Astrocyte of the hippocampus (primary cell): Measurements from ENCODE around the gene RDH12.
"Not testable (repeated sequence)": the region's sequence is repeated elsewhere in the genome, so short reads cannot be mapped to it uniquely, and the experiment has no call there.

Source experiments
- DNase-seq: peaks from one replicate; pipeline ENCODE4 v3.0.0; 2011; ENCODE audit warnings: low read depth, low spot score

RDH12 gene

DNA sequence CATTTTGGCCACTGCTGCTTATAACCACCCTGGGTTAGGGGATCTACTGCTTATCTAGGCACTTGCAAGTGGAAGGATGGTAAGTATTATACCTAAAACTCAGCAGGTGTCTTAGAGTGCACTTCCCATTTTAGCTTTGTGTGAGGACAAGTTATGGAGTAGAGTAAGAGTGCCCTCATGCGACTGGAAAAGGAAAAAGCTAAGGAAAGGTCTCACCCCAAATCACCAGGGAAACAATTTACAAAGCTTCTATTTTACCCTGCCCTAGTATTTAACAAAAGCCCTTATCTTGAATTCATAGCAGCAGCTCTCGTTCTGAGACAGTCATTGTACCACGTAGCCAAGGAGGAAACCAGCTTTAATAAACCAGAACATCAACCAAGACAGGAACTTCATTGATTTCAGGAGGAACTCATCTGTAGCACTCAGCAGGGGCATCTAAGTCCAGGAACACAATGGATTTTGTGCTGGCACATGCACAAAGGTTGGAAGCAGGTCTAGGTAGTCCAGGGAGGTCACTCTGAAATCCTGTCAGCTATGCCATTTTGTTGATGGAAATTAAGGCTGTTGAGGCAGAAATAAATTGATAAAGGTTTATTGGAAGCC is 2.9 kb downstream of the RDH12 start:
- peak; percentile 69 for DNase-seq

DNA sequence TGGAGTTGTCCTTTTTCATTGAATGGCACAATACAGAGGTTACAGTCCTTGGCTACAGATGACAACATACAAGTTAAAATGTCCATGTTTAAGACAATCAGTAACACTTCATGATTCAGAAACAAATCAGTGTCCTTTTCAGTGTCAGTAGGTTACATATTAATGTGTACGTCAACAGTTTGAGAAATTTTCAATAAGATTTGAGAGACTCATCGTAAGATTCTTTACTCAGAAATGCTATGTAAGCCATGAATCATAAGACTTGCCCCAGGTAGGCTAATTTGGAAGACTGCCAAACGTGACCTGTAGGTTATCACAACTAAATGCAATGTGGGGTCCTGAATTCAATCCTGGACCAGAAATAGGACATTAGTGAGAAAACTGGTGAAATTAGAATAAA is 3.5 kb downstream of the RDH12 start:
- no peak for DNase-seq

DNA sequence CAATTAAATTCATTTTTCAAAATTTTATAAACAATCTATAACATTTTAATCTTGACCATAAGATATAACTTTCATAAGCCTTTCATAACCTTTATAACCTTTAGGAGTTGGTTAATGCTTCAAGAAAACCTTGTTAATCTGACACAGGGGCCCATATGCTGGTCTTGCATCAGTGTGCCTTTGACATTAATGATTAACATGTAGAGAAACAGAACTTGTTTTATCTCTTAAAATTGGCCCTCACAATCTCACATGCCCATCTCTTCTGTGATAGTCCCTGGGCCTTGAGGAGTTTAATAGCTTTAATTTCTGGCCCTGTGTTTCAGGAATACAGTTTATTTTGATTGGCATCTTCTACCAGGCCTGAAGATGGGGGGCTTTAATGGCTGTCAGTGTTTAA is 7.7 kb downstream of the RDH12 start:
- DNase-seq, result not testable (repeated sequence)

DNA sequence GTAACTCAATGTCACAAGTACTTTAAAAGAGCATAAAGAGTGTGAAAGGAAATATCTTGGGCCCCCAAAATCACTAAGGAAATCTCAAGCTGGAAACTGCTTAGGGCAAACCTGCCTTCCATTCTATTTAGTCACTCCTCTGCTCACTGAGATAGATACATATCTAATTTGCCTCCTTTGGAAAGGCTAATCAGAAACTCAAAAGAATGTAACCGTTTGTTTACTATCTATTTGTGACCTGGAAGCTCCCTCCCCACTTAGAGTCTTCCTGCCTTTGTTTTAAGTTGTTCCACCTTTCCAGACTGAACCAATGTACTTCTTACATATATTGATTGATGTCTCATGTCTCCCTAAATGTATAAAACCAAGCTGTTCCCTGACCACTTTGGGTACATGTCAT is 8.1 kb downstream of the RDH12 start:
- DNase-seq, result not testable (repeated sequence)

DNA sequence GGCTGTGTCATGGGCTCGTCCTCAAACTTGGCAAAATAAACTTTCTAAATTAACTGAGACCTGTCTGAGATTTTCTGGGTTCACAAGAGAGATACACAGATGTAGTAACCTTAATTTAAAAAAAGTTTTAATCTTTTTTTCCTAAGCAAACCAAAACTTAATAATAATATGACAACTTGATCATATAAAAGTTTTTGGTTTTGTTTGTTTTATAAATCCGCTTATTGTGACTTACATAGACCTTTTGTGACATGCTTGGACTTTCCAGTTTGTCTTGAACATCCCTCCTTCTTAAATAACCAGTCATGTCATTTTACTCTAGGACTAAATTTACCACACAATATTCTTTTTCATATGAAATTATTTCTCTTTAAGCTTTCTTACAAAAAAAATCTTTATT is 8.5 kb downstream of the RDH12 start:
- DNase-seq, result no peak

DNA sequence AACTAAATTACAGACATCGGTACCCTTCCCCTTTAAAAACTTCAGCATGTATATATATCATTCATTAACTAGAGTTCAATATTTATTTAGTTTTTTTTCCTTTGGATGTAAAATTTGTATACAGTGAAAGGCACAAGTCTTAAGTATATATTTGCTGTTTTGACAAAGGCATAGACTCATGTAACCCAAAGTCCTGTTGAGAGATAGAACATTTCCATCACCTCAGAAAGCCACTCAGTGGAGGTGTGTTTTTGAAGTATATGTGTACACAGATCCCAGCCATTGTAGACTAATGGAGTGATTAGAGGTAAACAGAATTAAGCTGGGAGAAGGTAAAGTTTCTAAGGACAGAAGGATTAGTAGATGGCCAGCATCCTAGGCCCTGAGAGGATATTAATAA is 15.4 kb downstream of the RDH12 start:
- no peak for DNase-seq

DNA sequence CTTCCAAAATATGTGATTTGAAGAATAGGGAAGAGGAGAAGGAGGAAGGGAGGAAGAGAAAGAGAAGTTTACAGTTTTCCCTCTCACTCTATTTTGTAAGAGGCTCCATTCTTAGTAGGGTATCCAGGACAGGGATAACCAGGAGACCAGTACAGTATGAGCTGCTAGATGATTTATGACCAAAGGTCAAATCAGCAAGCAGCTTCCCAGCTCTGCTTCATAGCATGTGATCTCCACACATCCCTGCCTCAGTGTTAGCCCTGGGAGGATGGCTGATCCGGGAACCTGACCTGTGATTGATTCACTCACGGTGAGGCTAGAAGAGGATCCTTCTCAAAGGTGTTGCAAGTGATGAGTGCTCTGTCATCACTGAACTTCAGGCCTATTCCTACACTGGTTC is 16.6 kb downstream of the RDH12 start:
- DNase-seq, result no peak

DNA sequence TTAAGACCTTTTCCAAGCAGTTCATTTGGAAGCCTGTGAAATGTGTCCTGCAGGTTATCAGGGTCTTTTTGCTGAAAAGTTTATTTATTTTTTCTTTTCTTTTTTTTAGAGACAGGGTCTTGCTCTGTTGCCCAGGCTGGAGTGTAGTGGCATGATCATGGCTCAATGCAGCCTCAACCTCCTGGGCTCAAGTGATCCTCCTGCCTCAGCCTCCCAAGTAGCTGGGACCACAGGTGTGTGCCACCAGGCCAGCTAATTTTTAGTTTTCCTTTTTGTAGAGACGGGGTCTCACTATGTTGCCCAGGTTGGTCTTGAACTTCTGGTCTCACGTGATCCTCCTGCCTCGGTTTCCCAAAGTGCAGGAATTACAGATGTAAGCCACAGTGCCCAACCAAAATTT is 17.7 kb downstream of the RDH12 start:
- DNase-seq, result not testable (repeated sequence)

DNA sequence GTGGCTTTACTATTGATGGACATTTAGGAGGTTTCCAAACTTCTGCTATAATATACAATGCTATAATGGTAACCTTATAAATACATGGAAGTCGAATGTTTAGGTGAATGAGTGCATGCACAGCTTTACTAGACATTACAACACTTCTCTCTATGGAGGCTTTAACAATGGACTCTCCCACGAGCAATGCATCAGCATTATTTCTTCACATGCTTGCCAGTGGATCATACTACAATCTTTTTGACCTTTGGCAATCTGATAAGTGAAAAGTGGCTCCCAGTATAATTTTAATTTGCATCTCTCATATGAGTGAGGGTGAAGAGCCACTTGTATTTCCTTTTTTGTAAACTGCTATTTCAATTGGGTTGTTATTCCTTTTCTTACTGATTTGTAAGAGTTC is 18.2 kb downstream of the RDH12 start:
- DNase-seq, result no peak

DNA sequence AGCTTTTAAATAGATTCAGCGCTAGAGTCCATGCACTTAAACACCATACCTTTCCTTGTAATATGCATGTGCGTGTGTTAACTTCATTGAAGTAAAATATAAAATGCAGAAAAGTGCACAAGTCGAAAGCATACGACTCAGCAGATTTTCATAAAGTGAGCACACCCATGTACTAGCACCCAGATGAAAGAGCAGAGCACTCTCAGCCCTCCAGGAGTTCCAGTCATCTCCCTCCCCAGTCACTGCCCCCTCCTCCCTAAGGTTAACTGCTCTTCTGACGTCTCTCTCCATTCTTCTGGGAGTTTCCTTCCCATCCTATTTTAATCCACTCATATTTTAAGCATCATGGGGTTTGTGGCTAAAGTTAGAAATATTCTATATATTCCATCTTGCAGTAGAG is 20.2 kb downstream of the RDH12 start:
- no peak for DNase-seq

DNA sequence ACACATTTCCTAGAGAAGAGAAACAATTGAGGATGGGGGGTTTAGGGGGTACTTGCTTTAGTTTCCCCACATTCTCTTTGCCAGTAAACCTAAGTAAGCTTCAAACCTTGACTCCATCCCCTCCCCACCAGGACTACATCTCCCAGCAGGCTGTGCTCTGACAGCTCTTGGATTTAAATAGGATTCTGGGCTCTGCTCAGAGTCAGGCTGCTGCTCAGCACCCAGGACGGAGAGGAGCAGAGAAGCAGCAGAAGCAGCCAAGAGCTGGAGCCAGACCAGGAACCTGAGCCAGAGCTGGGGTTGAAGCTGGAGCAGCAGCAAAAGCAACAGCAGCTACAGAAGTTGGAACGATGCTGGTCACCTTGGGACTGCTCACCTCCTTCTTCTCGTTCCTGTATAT is 20.6 kb downstream of the RDH12 start:
- DNase-seq, result peak; percentile 65

DNA sequence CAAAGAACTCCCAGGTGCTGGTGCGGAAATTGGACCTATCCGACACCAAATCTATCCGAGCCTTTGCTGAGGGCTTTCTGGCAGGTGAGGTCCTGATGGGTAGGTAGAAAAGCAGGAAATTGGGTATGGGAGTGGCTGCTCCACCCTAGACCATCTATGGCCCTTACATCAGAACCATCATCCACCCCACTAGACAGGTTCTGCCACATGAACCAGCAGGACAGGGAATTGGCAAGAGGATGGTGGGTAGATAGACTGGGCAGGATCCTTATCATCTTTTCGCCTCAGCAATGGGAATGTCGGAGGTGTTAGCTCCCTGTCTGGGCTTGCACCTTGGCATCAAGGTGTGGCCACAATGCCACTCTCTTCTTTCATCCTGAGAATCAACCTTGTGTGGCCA is 23.5 kb downstream of the RDH12 start:
- DNase-seq, result no peak

DNA sequence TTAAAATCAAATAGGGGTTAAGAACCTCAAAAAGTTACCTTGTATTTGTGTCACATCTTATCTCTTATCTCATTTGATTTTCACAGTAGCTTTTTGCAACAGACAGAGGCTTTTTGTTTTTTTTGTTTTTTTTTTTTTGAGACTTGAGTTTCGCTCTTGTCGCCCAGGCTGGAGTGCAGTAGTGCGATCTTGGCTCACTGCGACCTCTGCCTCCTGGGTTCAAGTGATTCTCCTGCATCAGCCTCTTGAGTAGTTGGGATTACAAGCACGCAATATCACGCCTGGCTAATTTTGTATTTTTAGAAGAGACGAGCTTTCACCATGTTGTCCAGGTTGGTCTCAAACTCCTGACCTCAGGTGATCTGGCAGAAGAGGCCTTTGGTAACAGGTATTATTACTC is 25.7 kb downstream of the RDH12 start:
- no peak for DNase-seq

DNA sequence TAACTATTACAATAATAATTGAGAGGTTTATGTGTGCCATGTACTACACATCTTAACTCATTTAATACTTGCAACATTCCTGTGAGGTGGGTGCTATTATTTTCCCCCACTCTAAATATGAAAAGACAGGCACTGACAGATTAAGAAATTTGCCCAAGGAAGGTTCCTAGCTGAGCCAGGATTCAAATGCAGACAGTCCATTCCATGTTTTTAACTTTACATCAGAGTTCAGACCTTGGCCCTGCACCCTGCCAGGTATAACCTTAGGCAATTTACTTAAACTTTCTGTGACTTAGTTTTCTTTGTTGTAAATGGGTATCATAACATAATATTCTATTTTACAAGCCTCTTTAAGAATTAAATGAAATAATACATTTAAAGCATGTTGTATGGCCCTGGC is 26.6 kb downstream of the RDH12 start:
- no peak for DNase-seq

DNA sequence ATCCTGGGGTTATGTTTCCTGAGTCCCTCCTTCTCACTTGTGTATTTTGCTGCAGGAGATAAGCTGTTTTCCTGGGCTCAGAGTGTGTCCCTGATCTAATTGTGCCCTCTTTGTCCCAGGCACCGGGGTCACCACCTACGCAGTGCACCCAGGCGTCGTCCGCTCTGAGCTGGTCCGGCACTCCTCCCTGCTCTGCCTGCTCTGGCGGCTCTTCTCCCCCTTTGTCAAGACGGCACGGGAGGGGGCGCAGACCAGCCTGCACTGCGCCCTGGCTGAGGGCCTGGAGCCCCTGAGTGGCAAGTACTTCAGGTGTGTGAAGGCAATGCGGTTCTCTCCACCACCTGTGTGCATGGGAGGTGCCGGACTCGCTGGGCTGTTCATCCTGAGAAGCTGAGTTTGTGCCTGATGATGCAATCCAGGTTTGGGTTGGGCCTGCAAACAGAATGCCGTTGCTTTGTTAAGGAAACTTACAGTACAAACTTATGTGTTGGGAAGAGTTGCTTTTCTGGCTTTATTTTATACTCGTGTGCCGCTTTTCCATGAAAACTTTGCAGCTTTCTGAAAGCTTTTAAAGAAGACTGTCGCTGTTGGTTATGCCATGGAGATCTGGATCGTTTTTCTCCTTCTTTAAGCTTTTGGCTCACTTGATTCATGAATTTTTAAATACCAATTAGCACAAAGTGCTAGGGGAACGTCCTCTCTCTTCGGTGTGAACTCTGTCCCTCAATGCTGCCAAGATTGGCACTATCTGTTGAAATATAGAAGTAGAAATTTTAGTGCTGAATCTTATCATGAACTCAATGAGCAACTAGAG is 27.6 kb downstream of the RDH12 start:
- peak; percentile 11 for DNase-seq

DNA sequence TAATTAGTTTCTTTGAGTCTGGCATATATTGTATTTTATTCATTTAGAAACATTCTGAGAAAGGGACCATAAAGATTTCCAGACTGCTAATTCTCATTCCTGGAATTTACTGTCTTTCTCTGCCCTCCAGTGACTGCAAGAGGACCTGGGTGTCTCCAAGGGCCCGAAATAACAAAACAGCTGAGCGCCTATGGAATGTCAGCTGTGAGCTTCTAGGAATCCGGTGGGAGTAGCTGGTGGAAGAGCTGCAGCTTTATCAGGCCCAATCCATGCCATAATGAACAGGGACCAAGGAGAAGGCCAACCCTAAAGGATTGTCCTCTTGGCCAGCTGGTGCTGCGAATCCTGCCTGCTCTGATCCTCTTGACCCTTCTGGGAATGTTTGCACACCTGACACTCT is 31.9 kb downstream of the RDH12 start:
- DNase-seq, result no peak

DNA sequence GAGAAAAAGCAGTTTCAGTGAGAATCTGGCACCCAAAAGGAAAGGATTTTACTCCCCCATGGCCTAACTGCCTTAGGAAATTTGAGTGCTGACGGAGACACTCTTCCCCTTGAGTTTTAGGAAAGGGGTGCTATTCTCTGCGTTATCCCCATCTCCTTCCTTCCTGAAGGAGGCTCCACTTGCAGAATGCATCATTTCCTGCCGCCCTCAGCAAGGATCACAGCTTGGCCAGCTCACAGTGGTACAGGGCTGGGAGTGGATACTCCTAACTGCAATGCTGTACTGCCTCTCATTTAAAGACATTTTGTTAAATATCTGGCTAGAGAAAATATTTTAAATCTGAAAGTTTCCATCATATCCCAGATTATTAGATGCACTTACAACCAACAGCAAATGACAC is 33.0 kb downstream of the RDH12 start:
- no peak for DNase-seq

DNA sequence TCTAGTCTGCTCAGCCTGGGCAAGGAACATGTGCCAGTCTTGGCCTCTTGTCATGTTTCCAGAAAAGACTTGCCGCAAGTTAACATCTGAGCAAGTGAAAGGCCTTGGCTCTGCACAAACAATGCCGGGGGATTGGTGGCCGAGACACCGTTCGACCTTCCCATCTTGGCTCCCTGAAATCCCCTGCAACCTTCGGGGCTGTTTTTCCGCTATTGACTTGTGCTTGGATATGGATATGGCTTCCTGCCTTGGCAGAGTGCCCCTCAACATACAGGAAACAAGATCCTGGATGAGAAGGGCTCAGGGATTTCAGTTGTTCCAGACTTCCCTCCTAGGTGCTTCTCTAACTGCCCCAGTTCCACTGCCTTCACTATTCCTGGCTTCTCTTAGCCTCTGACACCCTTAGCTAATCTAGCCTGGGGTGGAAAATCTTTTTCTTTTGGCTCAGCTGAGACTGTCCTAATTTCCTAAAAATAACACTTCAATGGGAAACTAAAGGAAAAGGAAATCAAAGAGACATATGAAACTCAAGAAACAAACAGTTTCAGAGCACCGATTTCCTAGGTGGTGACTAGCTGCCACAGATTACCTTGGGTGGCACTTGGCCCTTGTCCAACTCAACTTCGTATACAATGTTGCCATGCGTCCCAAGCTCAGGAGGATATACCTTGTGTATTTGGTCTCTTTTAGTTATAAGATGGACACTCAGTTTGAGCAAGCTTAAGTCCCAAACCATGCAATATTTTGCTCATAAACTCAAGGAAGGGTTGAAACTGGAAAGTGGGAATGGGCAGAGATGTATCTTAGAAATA is 33.9 kb downstream of the RDH12 start:
- no peak for DNase-seq

DNA sequence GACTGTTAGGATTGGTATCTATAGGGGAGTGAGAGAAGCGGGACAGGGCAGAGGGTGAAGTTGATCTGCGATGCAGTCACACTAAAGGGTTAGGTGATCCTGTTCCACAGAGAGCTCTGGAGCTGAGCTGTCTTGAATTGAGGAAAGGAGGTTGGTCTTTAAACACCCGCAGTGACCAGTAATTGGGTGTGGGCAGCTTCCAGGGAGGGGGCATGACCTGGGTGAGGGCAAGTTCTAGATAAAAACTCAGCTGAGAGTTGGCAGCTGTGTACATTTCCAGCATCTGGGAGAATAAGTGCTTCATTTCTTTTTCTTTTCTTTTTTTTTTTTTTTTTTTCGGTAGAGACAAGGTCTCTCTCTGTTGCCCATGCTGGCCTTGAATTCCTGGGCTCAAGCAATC is 35.1 kb downstream of the RDH12 start:
- DNase-seq, result no peak

DNA sequence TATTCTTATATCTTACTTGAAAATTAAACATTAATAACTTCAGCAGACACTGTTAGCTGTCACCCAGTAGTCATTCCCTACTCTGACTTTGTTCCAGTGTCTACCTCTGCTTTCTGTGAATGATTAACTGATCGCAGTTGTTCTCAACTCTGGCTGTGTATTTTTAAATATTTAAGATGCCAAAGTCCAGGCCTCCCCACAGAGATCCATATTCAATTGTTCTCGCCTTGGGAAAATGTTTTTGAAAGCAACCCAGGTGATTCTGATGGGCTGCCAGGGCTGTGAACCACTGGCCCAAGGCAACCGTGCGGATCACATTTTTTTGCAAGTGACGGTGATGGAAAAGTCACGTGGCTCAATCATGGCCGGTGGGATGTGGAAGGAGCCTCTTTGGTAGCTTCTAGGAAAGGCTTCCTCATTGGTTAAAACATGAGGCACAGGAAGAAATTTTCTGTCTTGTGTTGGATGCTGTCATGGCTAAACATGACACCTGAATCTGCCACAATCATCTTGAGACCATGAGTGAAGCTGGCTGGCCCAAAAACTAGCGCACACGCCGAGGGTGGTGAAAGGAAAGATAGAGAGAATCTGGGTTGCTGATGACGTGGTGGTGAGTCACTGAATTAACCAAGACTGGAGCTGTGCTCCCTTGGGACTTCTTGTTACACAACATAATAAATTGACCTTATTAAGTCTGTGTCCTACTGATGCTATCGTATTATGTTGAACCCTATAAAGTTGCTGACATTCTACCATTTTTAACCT is 37.2 kb downstream of the RDH12 start:
- peak; percentile 63 for DNase-seq

DNA sequence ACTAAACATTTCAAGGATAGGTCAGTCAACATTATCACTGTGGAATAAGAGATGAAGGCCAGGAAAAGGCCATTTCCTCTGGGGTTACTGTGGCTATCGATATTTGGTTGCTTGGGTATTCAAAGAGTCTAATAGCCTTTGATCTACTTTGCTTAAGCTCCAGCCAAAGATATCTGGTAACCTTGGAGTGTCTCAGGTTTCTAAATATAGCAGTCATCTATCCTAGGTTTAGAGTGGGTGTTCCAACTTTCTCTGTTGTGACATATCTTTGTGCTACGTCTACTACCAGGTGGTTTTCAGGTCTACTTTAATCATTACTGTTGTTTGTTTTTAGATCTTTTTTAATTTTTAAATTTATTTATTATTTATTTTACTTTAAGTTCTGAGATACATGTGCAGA is 42.4 kb downstream of the RDH12 start:
- DNase-seq, result no peak

DNA sequence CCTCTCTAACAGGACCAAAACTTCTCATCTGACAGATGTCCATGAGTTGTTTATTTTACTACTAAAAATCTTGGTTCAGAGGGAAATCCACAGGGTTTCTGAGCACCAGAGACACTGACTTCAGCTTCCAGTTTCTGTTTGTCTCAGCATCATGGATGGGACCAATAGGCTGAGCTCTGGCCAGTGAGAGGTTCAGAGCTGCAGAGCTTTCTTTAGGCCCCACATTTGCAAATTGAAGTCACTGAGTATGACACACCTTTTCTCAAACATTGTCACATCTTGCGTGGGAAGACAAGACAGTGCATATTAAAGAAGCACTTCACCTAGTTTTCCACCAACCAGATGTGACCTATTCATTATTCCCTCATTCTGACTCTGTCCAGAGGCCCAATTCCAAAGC is 45.2 kb downstream of the RDH12 start:
- no peak for DNase-seq
